Fibroblast of lung (primary cell): ENCODE results near the gene LTO1.

Experiments used
- CTCF ChIP-seq, 2 donors: IDR thresholded peaks in 1 of 2; conservative IDR thresholded peaks in 1 of 2; 1 replicate in 1 of 2; 2 replicates in 1 of 2; pipeline ENCODE4 v1.5.1; 2011 to 2012; ENCODE audit warnings: low read length in 2 of 2, control low read depth in 1 of 2, inconsistent platforms in 1 of 2, low read depth in 1 of 2, mild to moderate bottlenecking in 1 of 2
- EZH2 ChIP-seq: IDR thresholded peaks from 2 replicates; pipeline ENCODE4 v1.5.1; 2012; ENCODE audit warnings: low read length, control low read depth, mild to moderate bottlenecking; ENCODE audit errors: missing control alignments

GRCh38 chr11:69662021-69662698, 13.0 kb downstream of the LTO1 start:
- peak in 1 of 2 donors; percentile 31 for TF ChIP-seq CTCF (conservative IDR thresholded peaks at IDR 0.05 in 1 of 2, IDR thresholded peaks at IDR 0.05 in 1 of 2; ENCODE audit: low read depth in 1 of 2, low read length in 2 of 2)
- no peak for TF ChIP-seq EZH2
